Measurements from ENCODE around the gene TNFRSF8. TPM values are rescaled to one million over a fixed set of nuclear protein-coding genes. Genes with fewer than 3 reads are reported as not detected.

Gene TNFRSF8
- total RNA-seq, 1 experiment from 2014 or later = 20.8 TPM

DNA sequence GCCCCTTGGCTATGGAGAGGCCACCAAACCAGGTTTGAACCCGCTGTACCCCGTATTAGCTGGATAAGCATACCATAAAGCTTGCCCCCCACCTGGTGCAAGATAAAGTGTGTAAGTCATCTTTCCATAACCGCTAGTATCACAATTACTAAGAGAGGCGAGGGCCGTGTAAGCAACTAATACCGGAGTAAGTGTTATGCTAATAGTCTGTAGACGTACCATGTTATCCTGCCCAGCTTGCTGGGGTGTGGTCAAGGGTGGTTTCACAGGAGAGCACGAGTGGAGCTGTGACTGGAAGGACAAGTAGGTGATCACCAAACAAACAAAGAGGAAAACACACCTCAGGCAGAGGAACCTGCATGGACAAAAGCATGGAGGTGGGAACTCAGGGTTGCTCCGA, 100.1 kb downstream of the TNFRSF8 start:
- CTCF ChIA-PET = interaction anchor here (1.5 kb wide), 1 partner anchor 39 kb away, joined by 4 read pairs; no protein-coding TSS in a partner anchor

DNA sequence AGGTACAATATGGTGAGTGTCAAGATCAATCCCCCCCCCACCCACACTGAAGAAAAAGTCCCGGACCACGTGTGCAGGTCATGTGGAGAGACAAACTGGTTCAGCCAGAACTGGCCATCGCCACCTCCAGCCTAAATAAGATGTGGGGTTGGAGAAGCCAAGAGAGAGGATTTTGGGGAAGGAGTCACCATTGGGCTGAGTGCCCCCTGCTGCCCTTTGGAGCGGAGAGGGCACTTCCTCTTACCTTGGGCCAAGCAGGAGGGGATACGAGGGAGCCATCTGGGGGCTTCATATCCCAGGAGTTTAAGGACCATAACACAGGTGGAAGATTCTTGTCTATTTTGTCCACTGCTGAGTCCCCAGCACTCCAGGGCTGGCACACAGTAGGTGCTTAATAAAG, 101.1 kb downstream of the TNFRSF8 start:
- Mint-ChIP-seq H3K27me3 (ENCODE audit: low read depth) (peaks cover 42% of the 10 kb centered on the region), H3K4me3 (no peak overlapping the region), H3K36me3 (no peaks in the 10 kb centered on the region), H3K4me1 (peaks cover 21% of the 10 kb centered on the region), H3K9me3 (no peaks in the 10 kb centered on the region), H3K27ac (no peak overlapping the region)
- TF ChIP-seq, protein P1, sequence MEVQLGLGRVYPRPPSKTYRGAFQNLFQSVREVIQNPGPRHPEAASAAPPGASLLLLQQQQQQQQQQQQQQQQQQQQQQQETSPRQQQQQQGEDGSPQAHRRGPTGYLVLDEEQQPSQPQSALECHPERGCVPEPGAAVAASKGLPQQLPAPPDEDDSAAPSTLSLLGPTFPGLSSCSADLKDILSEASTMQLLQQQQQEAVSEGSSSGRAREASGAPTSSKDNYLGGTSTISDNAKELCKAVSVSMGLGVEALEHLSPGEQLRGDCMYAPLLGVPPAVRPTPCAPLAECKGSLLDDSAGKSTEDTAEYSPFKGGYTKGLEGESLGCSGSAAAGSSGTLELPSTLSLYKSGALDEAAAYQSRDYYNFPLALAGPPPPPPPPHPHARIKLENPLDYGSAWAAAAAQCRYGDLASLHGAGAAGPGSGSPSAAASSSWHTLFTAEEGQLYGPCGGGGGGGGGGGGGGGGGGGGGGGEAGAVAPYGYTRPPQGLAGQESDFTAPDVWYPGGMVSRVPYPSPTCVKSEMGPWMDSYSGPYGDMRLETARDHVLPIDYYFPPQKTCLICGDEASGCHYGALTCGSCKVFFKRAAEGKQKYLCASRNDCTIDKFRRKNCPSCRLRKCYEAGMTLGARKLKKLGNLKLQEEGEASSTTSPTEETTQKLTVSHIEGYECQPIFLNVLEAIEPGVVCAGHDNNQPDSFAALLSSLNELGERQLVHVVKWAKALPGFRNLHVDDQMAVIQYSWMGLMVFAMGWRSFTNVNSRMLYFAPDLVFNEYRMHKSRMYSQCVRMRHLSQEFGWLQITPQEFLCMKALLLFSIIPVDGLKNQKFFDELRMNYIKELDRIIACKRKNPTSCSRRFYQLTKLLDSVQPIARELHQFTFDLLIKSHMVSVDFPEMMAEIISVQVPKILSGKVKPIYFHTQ (CRISPR knock-in tag; IDR thresholded peaks at IDR 0.05) = no peak
- no peak for TF ChIP-seq HMGA2 (CRISPR knock-in tag; IDR thresholded peaks at IDR 0.05)
- CTCF ChIA-PET = interaction anchor here (1.0 to 3.5 kb wide), 7 partner anchors 8 to 111 kb away, joined by 4 to 16 read pairs (median 6); no protein-coding TSS in a partner anchor
- POLR2A ChIA-PET = no interaction called here
- ATAC-seq (no peak), DNase-seq (ENCODE audit: low spot score) (no peak)

More for the DNA sequence above, 100.1 kb downstream of the TNFRSF8 start:
- ATAC-seq (no peak), DNase-seq (ENCODE audit: low spot score) (no peak)
- Mint-ChIP-seq H3K36me3 (no peaks in the 10 kb centered on the region), H3K27me3 (ENCODE audit: low read depth) (peaks cover 34% of the 10 kb centered on the region), H3K4me3 (no peak overlapping the region), H3K27ac (no peak overlapping the region), H3K4me1 (peaks cover 20% of the 10 kb centered on the region), H3K9me3 (no peaks in the 10 kb centered on the region)
- POLR2A ChIA-PET = no interaction called here
- TF ChIP-seq ZNF416 (CRISPR knock-in tag; IDR thresholded peaks at IDR 0.05) = no peak
- TF ChIP-seq NFYB (CRISPR knock-in tag; conservative IDR thresholded peaks at IDR 0.05; ENCODE audit: low read depth) = no peak
- no peak for TF ChIP-seq NR1H2 (CRISPR knock-in tag; IDR thresholded peaks at IDR 0.05)
- TF ChIP-seq, protein P2, sequence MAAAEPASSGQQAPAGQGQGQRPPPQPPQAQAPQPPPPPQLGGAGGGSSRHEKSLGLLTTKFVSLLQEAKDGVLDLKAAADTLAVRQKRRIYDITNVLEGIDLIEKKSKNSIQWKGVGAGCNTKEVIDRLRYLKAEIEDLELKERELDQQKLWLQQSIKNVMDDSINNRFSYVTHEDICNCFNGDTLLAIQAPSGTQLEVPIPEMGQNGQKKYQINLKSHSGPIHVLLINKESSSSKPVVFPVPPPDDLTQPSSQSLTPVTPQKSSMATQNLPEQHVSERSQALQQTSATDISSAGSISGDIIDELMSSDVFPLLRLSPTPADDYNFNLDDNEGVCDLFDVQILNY (CRISPR knock-in tag; IDR thresholded peaks at IDR 0.05) = no peak
- TF ChIP-seq JAZF1 (CRISPR knock-in tag; IDR thresholded peaks at IDR 0.05) = no peak
- no peak for TF ChIP-seq NFE2L1 (CRISPR knock-in tag; IDR thresholded peaks at IDR 0.05)
- TF ChIP-seq, protein P3, sequence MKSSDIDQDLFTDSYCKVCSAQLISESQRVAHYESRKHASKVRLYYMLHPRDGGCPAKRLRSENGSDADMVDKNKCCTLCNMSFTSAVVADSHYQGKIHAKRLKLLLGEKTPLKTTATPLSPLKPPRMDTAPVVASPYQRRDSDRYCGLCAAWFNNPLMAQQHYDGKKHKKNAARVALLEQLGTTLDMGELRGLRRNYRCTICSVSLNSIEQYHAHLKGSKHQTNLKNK (CRISPR knock-in tag; IDR thresholded peaks at IDR 0.05) = no peak
- TF ChIP-seq, protein P4, sequence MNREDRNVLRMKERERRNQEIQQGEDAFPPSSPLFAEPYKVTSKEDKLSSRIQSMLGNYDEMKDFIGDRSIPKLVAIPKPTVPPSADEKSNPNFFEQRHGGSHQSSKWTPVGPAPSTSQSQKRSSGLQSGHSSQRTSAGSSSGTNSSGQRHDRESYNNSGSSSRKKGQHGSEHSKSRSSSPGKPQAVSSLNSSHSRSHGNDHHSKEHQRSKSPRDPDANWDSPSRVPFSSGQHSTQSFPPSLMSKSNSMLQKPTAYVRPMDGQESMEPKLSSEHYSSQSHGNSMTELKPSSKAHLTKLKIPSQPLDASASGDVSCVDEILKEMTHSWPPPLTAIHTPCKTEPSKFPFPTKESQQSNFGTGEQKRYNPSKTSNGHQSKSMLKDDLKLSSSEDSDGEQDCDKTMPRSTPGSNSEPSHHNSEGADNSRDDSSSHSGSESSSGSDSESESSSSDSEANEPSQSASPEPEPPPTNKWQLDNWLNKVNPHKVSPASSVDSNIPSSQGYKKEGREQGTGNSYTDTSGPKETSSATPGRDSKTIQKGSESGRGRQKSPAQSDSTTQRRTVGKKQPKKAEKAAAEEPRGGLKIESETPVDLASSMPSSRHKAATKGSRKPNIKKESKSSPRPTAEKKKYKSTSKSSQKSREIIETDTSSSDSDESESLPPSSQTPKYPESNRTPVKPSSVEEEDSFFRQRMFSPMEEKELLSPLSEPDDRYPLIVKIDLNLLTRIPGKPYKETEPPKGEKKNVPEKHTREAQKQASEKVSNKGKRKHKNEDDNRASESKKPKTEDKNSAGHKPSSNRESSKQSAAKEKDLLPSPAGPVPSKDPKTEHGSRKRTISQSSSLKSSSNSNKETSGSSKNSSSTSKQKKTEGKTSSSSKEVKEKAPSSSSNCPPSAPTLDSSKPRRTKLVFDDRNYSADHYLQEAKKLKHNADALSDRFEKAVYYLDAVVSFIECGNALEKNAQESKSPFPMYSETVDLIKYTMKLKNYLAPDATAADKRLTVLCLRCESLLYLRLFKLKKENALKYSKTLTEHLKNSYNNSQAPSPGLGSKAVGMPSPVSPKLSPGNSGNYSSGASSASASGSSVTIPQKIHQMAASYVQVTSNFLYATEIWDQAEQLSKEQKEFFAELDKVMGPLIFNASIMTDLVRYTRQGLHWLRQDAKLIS (CRISPR knock-in tag; IDR thresholded peaks at IDR 0.05; ENCODE audit: borderline replicate concordance) = no peak

DNA sequence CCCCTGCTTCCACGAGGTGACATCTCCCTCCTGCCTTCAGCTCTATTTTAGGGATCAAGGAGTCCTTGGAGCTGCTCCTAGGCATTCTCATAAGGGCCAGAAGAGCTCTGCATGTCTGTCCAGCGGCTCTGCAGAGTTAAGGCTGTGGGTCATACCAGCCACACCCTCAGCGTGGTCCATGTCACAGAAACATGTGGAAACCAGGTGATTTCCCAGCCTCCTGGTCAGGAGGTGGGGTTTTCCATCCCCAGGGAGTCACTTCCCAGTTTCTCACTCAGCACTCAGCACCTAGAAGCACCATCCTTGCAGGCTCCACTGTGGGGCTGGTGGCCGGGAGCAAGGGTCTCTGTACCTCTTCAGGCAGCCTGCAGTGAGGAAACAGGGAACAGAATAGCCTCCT, 102.2 kb downstream of the TNFRSF8 start:
- DNase-seq (ENCODE audit: low spot score) (no peak), ATAC-seq (no peak)
- H3K27me3 Mint-ChIP-seq (ENCODE audit: low read depth) = peaks cover 45% of the 10 kb centered on the region
- POLR2A ChIA-PET = no interaction called here
- no peak overlapping the region for H3K4me3 Mint-ChIP-seq
- no peaks in the 10 kb centered on the region for H3K36me3 Mint-ChIP-seq
- H3K4me1 Mint-ChIP-seq = peaks cover 21% of the 10 kb centered on the region
- no peak overlapping the region for H3K27ac Mint-ChIP-seq
- no peaks in the 10 kb centered on the region for H3K9me3 Mint-ChIP-seq
- CTCF ChIA-PET = interaction anchor here (0.6 to 3.5 kb wide), 10 partner anchors 9 to 1619 kb away, joined by 3 to 16 read pairs (median 4); no protein-coding TSS in a partner anchor
- TF ChIP-seq NFATC4 (CRISPR knock-in tag; IDR thresholded peaks at IDR 0.05) (no peak), TEAD1 (CRISPR knock-in tag; IDR thresholded peaks at IDR 0.05) (no peak), ZNF138 (CRISPR knock-in tag; conservative IDR thresholded peaks at IDR 0.05) (no peak), OVOL2 (CRISPR knock-in tag; IDR thresholded peaks at IDR 0.05; ENCODE audit: borderline replicate concordance) (no peak), NR1H2 (CRISPR knock-in tag; IDR thresholded peaks at IDR 0.05) (no peak), ZNF671 (CRISPR knock-in tag; IDR thresholded peaks at IDR 0.05) (no peak)
- TF ChIP-seq, protein P5, sequence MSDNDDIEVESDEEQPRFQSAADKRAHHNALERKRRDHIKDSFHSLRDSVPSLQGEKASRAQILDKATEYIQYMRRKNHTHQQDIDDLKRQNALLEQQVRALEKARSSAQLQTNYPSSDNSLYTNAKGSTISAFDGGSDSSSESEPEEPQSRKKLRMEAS (CRISPR knock-in tag; IDR thresholded peaks at IDR 0.05) = no peak
- TF ChIP-seq, protein P6, sequence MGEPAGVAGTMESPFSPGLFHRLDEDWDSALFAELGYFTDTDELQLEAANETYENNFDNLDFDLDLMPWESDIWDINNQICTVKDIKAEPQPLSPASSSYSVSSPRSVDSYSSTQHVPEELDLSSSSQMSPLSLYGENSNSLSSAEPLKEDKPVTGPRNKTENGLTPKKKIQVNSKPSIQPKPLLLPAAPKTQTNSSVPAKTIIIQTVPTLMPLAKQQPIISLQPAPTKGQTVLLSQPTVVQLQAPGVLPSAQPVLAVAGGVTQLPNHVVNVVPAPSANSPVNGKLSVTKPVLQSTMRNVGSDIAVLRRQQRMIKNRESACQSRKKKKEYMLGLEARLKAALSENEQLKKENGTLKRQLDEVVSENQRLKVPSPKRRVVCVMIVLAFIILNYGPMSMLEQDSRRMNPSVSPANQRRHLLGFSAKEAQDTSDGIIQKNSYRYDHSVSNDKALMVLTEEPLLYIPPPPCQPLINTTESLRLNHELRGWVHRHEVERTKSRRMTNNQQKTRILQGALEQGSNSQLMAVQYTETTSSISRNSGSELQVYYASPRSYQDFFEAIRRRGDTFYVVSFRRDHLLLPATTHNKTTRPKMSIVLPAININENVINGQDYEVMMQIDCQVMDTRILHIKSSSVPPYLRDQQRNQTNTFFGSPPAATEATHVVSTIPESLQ (CRISPR knock-in tag; IDR thresholded peaks at IDR 0.05) = no peak
- TF ChIP-seq, protein P7, sequence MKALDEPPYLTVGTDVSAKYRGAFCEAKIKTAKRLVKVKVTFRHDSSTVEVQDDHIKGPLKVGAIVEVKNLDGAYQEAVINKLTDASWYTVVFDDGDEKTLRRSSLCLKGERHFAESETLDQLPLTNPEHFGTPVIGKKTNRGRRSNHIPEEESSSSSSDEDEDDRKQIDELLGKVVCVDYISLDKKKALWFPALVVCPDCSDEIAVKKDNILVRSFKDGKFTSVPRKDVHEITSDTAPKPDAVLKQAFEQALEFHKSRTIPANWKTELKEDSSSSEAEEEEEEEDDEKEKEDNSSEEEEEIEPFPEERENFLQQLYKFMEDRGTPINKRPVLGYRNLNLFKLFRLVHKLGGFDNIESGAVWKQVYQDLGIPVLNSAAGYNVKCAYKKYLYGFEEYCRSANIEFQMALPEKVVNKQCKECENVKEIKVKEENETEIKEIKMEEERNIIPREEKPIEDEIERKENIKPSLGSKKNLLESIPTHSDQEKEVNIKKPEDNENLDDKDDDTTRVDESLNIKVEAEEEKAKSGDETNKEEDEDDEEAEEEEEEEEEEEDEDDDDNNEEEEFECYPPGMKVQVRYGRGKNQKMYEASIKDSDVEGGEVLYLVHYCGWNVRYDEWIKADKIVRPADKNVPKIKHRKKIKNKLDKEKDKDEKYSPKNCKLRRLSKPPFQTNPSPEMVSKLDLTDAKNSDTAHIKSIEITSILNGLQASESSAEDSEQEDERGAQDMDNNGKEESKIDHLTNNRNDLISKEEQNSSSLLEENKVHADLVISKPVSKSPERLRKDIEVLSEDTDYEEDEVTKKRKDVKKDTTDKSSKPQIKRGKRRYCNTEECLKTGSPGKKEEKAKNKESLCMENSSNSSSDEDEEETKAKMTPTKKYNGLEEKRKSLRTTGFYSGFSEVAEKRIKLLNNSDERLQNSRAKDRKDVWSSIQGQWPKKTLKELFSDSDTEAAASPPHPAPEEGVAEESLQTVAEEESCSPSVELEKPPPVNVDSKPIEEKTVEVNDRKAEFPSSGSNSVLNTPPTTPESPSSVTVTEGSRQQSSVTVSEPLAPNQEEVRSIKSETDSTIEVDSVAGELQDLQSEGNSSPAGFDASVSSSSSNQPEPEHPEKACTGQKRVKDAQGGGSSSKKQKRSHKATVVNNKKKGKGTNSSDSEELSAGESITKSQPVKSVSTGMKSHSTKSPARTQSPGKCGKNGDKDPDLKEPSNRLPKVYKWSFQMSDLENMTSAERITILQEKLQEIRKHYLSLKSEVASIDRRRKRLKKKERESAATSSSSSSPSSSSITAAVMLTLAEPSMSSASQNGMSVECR (CRISPR knock-in tag; IDR thresholded peaks at IDR 0.05; ENCODE audit: borderline replicate concordance) = no peak
